ENCODE data around the gene MAP2.
A peak's percentile ranks its signal among the peaks of the same experiment; 100 is the strongest.

Gene MAP2

GRCh38 chr2:209425471-209426071 lies 1.7 kb downstream of the MAP2 start:
- peak; percentile 68 for DNase-seq

GRCh38 chr2:209426432-209426831 lies 2.6 kb downstream of the MAP2 start:
- peak; percentile 36 for DNase-seq

GRCh38 chr2:209431701-209432100 lies 7.9 kb downstream of the MAP2 start:
- DNase-seq = no peak

- DNase-seq = no peak
Measured at GRCh38 chr2:209441541-209441940, 17.7 kb downstream of the MAP2 start.

GRCh38 chr2:209442939-209443338 lies 19.1 kb downstream of the MAP2 start:
- DNase-seq = no peak

GRCh38 chr2:209445485-209445884 lies 21.6 kb downstream of the MAP2 start:
- DNase-seq = no peak

GRCh38 chr2:209451209-209451834 lies 27.5 kb downstream of the MAP2 start:
- no peak for DNase-seq

- DNase-seq = no peak
Measured at GRCh38 chr2:209456489-209456888, 32.6 kb downstream of the MAP2 start.

GRCh38 chr2:209458008-209458979 lies 34.4 kb downstream of the MAP2 start:
- DNase-seq = peak; percentile 20

- DNase-seq = no peak
Measured at GRCh38 chr2:209459359-209459758, 35.5 kb downstream of the MAP2 start.

- DNase-seq = no peak
Measured at GRCh38 chr2:209460151-209460761, 36.4 kb downstream of the MAP2 start.

- DNase-seq = no peak
Measured at GRCh38 chr2:209463226-209463625, 39.4 kb downstream of the MAP2 start.

GRCh38 chr2:209463835-209464234 lies 40.0 kb downstream of the MAP2 start:
- DNase-seq = no peak

- DNase-seq = no peak
Measured at GRCh38 chr2:209468846-209469245, 45.0 kb downstream of the MAP2 start.

GRCh38 chr2:209469481-209469880 lies 45.6 kb downstream of the MAP2 start:
- no peak for DNase-seq

- no peak for DNase-seq
Measured at GRCh38 chr2:209470466-209470865, 46.6 kb downstream of the MAP2 start.

GRCh38 chr2:209471037-209471436 lies 47.2 kb downstream of the MAP2 start:
- no peak for DNase-seq

- no peak for DNase-seq
Measured at GRCh38 chr2:209472112-209472832, 48.4 kb downstream of the MAP2 start.

- no peak for DNase-seq
Measured at GRCh38 chr2:209472871-209473270, 49.0 kb downstream of the MAP2 start.

GRCh38 chr2:209473930-209474419 lies 50.1 kb downstream of the MAP2 start:
- DNase-seq = no peak

GRCh38 chr2:209474960-209475359 lies 51.1 kb downstream of the MAP2 start:
- no peak for DNase-seq

Data from NCI-H1694 treated with DMSO at 0.1 percent for 48 hours (cell line).